GM12891 (cell line): ENCODE data around the gene DHRS9.

Experiments
- POLR2A ChIP-seq: IDR thresholded peaks from 2 replicates; pipeline ENCODE4 v1.6.1; 2011; ENCODE audit warnings: low read depth, low read length, control low read depth
- POLR2AphosphoS5 ChIP-seq: IDR thresholded peaks from 2 replicates; pipeline ENCODE4 v1.6.1; 2011; ENCODE audit warnings: low read depth, low read length, control low read depth
- POU2F2 ChIP-seq: IDR thresholded peaks from 2 replicates; pipeline ENCODE4 v1.6.1; 2011; ENCODE audit warnings: low read depth, mild to moderate bottlenecking, control low read depth, low read length, moderate library complexity
- SPI1 ChIP-seq: IDR thresholded peaks from 2 replicates; pipeline ENCODE4 v1.6.1; 2011; ENCODE audit warnings: low read depth, low read length, control low read depth
- TAF1 ChIP-seq: IDR thresholded peaks from 2 replicates; pipeline ENCODE4 v1.6.1; 2011; ENCODE audit warnings: low read depth, low read length, control low read depth

GRCh38 chr2:169050476-169051240 lies 18.7 kb upstream of the DHRS9 start:
- TF ChIP-seq POLR2AphosphoS5 (no peak), POLR2A (no peak), TAF1 (no peak), SPI1 (no peak), POU2F2 (no peak)
